ENCODE measurements around the gene LATS2. TPM values are rescaled to one million over a fixed set of nuclear protein-coding genes. Genes with fewer than 3 reads are reported as not detected.
A peak's percentile ranks its signal among the peaks of the same experiment; 100 is the strongest.

The LATS2 gene
- polyA plus RNA-seq, 1 donor from 2014 or later = 0.29 TPM

DNA sequence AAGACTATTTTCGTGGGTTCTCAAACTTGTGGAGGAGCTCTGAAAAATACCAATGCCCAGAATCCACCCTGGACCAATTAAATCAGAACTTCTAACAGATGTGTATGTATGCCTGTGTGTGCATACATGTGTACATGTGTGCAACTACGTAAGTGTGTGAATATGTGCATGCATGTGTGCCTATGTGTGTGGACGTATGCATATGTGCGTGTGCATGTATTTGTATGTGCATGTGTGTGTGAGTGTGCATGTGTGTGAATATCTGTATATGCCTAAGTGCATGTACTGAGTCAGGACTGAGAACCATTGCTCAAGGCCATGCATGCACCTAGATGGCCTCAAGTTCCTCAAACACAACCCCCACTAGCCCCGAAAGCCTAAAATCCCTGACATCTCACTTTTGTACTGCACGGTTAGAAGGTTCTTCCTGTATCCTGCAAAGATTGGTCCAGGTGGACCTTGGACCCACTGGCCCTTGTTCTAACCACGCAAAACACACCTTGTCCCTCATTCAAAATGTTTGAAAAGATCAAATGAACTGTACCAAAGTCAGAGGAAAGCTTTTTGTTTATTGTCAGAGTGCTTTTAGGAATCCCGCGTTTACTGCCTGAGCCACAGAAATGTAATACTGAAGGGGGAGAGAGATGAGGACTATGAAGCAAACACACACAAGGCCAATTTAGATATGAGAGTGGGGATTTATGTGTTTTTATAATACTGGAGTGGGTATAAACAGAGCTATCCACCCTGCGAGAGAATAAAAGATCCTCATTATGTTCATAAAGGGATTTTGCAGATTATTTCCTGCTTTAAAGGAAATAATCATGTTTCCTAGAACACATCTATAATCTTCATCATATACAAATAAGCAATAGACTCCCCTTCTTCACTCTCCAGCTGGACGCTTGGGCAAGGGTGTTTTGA, 39.1 kb downstream of the LATS2 start:
- peaks cover 2% of the 10 kb centered on the region for H3K36me3 Mint-ChIP-seq
- no peak overlapping the region for H3K27ac Mint-ChIP-seq
- H3K27me3 Mint-ChIP-seq = no peaks in the 10 kb centered on the region
- peaks cover 0 to 3% (median 0%) of the 10 kb centered on the region in 3 donors for H3K9me3 Mint-ChIP-seq
- H3K4me1 Mint-ChIP-seq = no peaks in the 10 kb centered on the region
- H3K4me3 Mint-ChIP-seq = no peak overlapping the region

GRCh38 chr13:21020581-21020980, 40.8 kb downstream of the LATS2 start:
- Mint-ChIP-seq H3K4me1 (peaks cover 0 to 2% (median 0%) of the 10 kb centered on the region in 3 donors), H3K36me3 (peaks cover 2% of the 10 kb centered on the region), H3K27me3 (no peaks in the 10 kb centered on the region), H3K4me3 (no peak overlapping the region), H3K9me3 (no peaks in the 10 kb centered on the region), H3K27ac (no peak overlapping the region)

- H3K4me1 Mint-ChIP-seq = peaks cover 0 to 2% (median 0%) of the 10 kb centered on the region in 3 donors
- no peak overlapping the region for H3K27ac Mint-ChIP-seq
- no peaks in the 10 kb centered on the region for H3K9me3 Mint-ChIP-seq
- H3K4me3 Mint-ChIP-seq = no peak overlapping the region
- no peaks in the 10 kb centered on the region for H3K27me3 Mint-ChIP-seq
- peaks cover 1% of the 10 kb centered on the region for H3K36me3 Mint-ChIP-seq
Measured at GRCh38 chr13:21020176-21020575, 41.2 kb downstream of the LATS2 start.

DNA sequence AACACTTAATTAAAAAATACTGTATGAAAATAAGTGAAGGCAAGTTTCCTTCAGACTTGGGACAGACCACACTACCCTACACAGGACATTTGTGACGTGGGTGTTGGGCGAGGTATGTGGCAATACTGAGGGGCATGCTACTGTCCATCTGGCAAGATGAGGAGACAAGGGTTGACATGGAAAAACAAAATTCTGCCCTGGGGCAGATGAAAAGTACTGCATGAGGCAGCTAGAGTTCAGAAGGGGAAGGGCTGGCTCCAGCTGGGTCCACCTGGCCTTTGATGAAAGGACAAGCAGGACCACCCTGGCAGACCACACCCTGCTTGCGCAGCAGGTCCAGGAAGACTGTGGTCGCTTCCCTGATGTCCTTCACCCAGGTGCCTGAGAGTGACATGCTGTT, 43.2 kb downstream of the LATS2 start:
- H3K4me3 Mint-ChIP-seq = no peak overlapping the region
- no peaks in the 10 kb centered on the region for H3K9me3 Mint-ChIP-seq
- no peaks in the 10 kb centered on the region for H3K27me3 Mint-ChIP-seq
- no peak overlapping the region for H3K27ac Mint-ChIP-seq
- peaks cover 2% of the 10 kb centered on the region for H3K36me3 Mint-ChIP-seq
- H3K4me1 Mint-ChIP-seq = peaks cover 0 to 2% (median 0%) of the 10 kb centered on the region in 3 donors

GRCh38 chr13:21016487-21016886, 44.9 kb downstream of the LATS2 start:
- H3K27ac Mint-ChIP-seq = no peak overlapping the region
- H3K4me1 Mint-ChIP-seq = peaks cover 0 to 3% (median 0%) of the 10 kb centered on the region in 3 donors
- no peaks in the 10 kb centered on the region for H3K27me3 Mint-ChIP-seq
- H3K4me3 Mint-ChIP-seq = no peak overlapping the region
- peaks cover 2% of the 10 kb centered on the region for H3K36me3 Mint-ChIP-seq
- H3K9me3 Mint-ChIP-seq = no peaks in the 10 kb centered on the region

DNA sequence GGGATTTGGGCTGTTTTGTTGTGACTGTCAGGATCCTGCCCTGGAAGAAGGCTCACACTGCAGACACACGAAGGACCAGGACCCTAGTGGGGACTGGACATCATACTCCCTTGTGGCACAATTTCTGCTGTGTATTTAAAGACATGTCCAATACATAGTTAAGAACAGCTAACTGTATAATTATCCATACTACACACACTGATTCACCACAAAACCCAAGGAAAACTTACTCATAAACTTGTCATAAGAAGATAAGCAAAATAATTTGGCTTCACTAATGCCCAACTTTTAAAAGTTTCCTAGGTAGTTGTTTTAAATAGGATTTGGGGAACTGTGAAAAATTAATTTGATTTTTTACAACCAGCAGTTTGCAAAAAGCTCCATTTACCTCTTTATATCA, 46.1 kb downstream of the LATS2 start:
- H3K27me3 Mint-ChIP-seq = no peaks in the 10 kb centered on the region
- peaks cover 0 to 8% (median 5%) of the 10 kb centered on the region in 3 donors for H3K4me1 Mint-ChIP-seq
- peaks cover 2% of the 10 kb centered on the region for H3K36me3 Mint-ChIP-seq
- H3K4me3 Mint-ChIP-seq = no peak overlapping the region
- no peak overlapping the region for H3K27ac Mint-ChIP-seq
- no peaks in the 10 kb centered on the region for H3K9me3 Mint-ChIP-seq

- no peak overlapping the region for H3K27ac Mint-ChIP-seq
- peaks cover 2% of the 10 kb centered on the region for H3K36me3 Mint-ChIP-seq
- peaks cover 0 to 9% (median 5%) of the 10 kb centered on the region in 3 donors for H3K4me1 Mint-ChIP-seq
- H3K27me3 Mint-ChIP-seq = no peaks in the 10 kb centered on the region
- no peaks in the 10 kb centered on the region for H3K9me3 Mint-ChIP-seq
- H3K4me3 Mint-ChIP-seq = no peak overlapping the region
Measured at GRCh38 chr13:21014502-21015170, 46.8 kb downstream of the LATS2 start.

DNA sequence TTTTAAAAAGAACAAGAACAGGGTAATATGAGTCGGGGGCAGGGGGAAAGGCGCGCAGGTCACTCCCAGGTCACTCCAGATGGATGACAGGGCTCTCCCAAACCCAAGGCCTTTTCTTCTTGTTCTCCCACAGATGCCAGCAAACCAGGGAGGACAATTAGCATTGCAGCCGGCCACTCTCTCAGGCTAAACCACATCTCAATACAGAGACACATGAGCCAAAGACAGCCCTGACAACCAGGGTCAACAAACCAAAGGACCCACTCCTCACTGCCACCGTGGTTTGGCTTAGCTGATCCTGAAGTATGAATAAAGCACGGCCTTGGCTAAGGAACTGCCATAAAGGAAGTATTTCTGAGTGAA, 47.3 kb downstream of the LATS2 start:
- Mint-ChIP-seq H3K4me3 (no peak overlapping the region), H3K27me3 (no peaks in the 10 kb centered on the region), H3K36me3 (peaks cover 2% of the 10 kb centered on the region), H3K9me3 (no peaks in the 10 kb centered on the region), H3K27ac (no peak overlapping the region), H3K4me1 (peaks cover 0 to 9% (median 5%) of the 10 kb centered on the region in 3 donors)

DNA sequence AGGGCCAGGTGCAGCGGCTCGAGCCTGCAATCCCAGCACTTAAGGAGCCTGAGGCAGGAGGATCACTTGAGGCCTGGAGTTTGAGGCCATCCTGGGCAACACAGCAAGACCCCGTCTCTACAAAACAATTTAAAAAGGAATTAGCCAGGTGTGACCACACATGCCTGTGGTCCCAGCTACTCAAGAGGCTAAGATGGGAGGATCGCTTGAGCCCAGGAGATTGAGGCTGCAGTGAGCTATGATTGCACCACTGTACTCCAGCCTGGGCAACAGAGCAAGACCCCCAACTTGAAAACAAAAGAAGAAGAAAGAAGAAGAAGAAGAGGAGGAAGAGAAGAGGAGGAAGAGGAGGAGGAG, 47.7 kb downstream of the LATS2 start:
- peaks cover 2% of the 10 kb centered on the region for H3K36me3 Mint-ChIP-seq
- H3K9me3 Mint-ChIP-seq = no peaks in the 10 kb centered on the region
- peaks cover 0 to 9% (median 5%) of the 10 kb centered on the region in 3 donors for H3K4me1 Mint-ChIP-seq
- no peak overlapping the region for H3K4me3 Mint-ChIP-seq
- no peak overlapping the region for H3K27ac Mint-ChIP-seq
- no peaks in the 10 kb centered on the region for H3K27me3 Mint-ChIP-seq

DNA sequence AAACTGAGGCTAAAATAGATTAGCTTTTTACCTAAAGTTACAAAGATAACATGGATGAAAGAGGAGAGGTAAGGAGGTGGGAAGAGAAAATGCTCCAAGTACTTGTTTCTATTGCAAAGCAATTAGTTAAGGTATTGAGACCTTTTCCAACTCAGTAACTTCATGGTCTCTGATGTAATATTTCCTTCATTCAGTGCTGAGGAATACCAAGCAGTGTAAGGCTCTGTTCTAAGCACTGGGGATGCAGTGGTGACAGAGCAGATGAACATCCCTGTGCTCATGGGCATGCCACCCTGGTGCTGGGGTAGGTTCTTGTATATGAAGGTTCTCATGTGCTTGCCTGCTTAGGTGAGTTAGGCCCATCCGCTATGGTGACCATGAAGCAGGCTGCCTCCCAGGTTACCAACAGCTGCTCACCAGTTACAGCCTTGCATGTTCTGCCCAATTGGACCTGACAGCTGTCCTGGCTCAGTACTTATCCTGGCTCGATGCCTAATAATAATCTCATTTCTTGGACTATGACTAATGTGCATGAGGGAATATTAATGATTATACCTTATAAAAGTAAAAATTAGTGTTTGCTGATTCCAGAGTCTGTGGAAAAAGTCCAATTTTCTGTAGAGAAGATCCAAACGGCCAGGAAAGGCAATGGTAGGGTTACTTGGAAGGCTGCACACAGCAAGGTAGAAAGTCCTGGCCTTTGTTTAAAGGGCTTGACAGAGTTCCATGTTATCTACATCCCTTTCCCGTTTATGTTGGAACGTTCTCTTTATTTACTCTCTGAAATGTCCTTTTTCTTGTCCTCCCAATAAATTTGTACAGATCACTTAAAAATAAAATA, 48.3 kb downstream of the LATS2 start:
- Mint-ChIP-seq H3K27ac (no peak overlapping the region), H3K27me3 (no peaks in the 10 kb centered on the region), H3K4me1 (peaks cover 0 to 9% (median 5%) of the 10 kb centered on the region in 3 donors), H3K36me3 (peaks cover 2% of the 10 kb centered on the region), H3K9me3 (no peaks in the 10 kb centered on the region), H3K4me3 (no peak overlapping the region)

GRCh38 chr13:21012211-21012610, 49.2 kb downstream of the LATS2 start:
- no peak overlapping the region for H3K27ac Mint-ChIP-seq
- no peaks in the 10 kb centered on the region for H3K27me3 Mint-ChIP-seq
- H3K4me1 Mint-ChIP-seq = peaks cover 0 to 9% (median 5%) of the 10 kb centered on the region in 3 donors
- H3K4me3 Mint-ChIP-seq = no peak overlapping the region
- no peaks in the 10 kb centered on the region for H3K9me3 Mint-ChIP-seq
- peaks cover 2% of the 10 kb centered on the region for H3K36me3 Mint-ChIP-seq

- H3K4me3 Mint-ChIP-seq = no peak overlapping the region
- H3K27me3 Mint-ChIP-seq = no peaks in the 10 kb centered on the region
- H3K9me3 Mint-ChIP-seq = no peaks in the 10 kb centered on the region
- H3K4me1 Mint-ChIP-seq = peaks cover 0 to 9% (median 3%) of the 10 kb centered on the region in 3 donors
- peak overlapping the region in 1 of 3 donors; percentile 14 for H3K27ac Mint-ChIP-seq
- H3K36me3 Mint-ChIP-seq = peaks cover 2% of the 10 kb centered on the region
Measured at GRCh38 chr13:21011378-21011777, 50.0 kb downstream of the LATS2 start.

- H3K4me3 Mint-ChIP-seq = no peak overlapping the region
- H3K9me3 Mint-ChIP-seq = no peaks in the 10 kb centered on the region
- H3K4me1 Mint-ChIP-seq = peaks cover 0 to 9% (median 3%) of the 10 kb centered on the region in 3 donors
- peak overlapping the region in 1 of 3 donors; percentile 17 for H3K27ac Mint-ChIP-seq
- peaks cover 2% of the 10 kb centered on the region for H3K36me3 Mint-ChIP-seq
- H3K27me3 Mint-ChIP-seq = no peaks in the 10 kb centered on the region
Measured at GRCh38 chr13:21010621-21011020, 50.8 kb downstream of the LATS2 start.

GRCh38 chr13:21009036-21009435, 52.4 kb downstream of the LATS2 start:
- no peaks in the 10 kb centered on the region for H3K36me3 Mint-ChIP-seq
- no peaks in the 10 kb centered on the region for H3K27me3 Mint-ChIP-seq
- H3K4me1 Mint-ChIP-seq = peaks cover 0 to 9% (median 3%) of the 10 kb centered on the region in 3 donors
- peak overlapping the region in 1 of 3 donors; percentile 19 for H3K27ac Mint-ChIP-seq
- H3K4me3 Mint-ChIP-seq = no peak overlapping the region
- no peaks in the 10 kb centered on the region for H3K9me3 Mint-ChIP-seq

- Mint-ChIP-seq H3K4me1 (peaks cover 0 to 9% (median 3%) of the 10 kb centered on the region in 3 donors), H3K4me3 (no peak overlapping the region), H3K9me3 (no peaks in the 10 kb centered on the region), H3K27ac (no peak overlapping the region), H3K36me3 (no peaks in the 10 kb centered on the region), H3K27me3 (no peaks in the 10 kb centered on the region)
Measured at GRCh38 chr13:21008026-21008425, 53.4 kb downstream of the LATS2 start.
